Body of pancreas (tissue), 4 donors: ENCODE measurements around the gene KLHDC10. TPM values are rescaled to one million over a fixed set of nuclear protein-coding genes. Genes with fewer than 3 reads are reported as not detected.
A peak's percentile ranks its signal among the peaks of the same experiment; 100 is the strongest.

ENCODE experiments used
- ATAC-seq: fragments of 150-250 bp; one replicate; pipeline ENCODE4 v1.9.1; 2016
- DNase-seq, 4 donors: peaks; one replicate each; pipeline ENCODE4 v3.0.0-alpha.2; 2019
- H3K27ac ChIP-seq, 4 donors: fragments of 200-600 bp; sonication (generic); 1 replicate in 3 of 4; 2 replicates in 1 of 4; pipeline versions ENCODE4 v1.5.1 to v1.6.1; 2016 to 2019; ENCODE audit warnings: mild to moderate bottlenecking in 1 of 4, mixed read lengths in 1 of 4, moderate library complexity in 1 of 4
- H3K27me3 ChIP-seq, 2 donors: fragments of 200-600 bp; sonication (generic); one replicate each; pipeline ENCODE4 v1.6.0; 2016; ENCODE audit warnings: mild to moderate bottlenecking in 1 of 2
- H3K36me3 ChIP-seq, 2 donors: fragments of 200-600 bp; sonication (generic); replicated peaks in 1 of 2; 2 replicates each; pipeline ENCODE4 v1.5.1; 2016; ENCODE audit warnings: low read depth in 2 of 2; ENCODE audit not compliant: insufficient read depth in 1 of 2
- H3K4me1 ChIP-seq: fragments of 200-600 bp; sonication (generic); one replicate; pipeline ENCODE4 v1.6.0; 2016
- H3K4me3 ChIP-seq, 2 donors: fragments of 200-600 bp; sonication (generic); 1 replicate in 1 of 2; 2 replicates in 1 of 2; pipeline ENCODE4 v1.5.1; 2016 to 2019
- H3K9me3 ChIP-seq, 3 donors: fragments of 200-600 bp; sonication (generic); 1 replicate in 2 of 3; 2 replicates in 1 of 3; pipeline ENCODE4 v1.5.1; 2016
- POLR2A ChIP-seq, 3 donors: fragments of 450-650 bp; IDR thresholded peaks; one replicate each; pipeline ENCODE4 v1.6.1; 2016; ENCODE audit warnings: antibody characterized with exemption in 3 of 3, mild to moderate bottlenecking in 2 of 3
- whole genome bisulfite sequencing, 2 donors: methylation state at CpG; one replicate each; pipeline ENCODE4 v1.1.5; 2017; 5-methylcytosine and 5-hydroxymethylcytosine counted together
- intact Hi-C: fragments of 100-400 bp; cut with DNase I; formaldehyde crosslinking; loops from one replicate; pipeline ENCODE4 v1.15.1; 2023
- total RNA-seq, 2 donors: library from RNA; depleted of rRNA; stranded (reverse); fragments of >200 nt; gene quantifications; one replicate each; pipeline ENCODE4 v1.1.0, GENCODE V29; 2016
- TF ChIP-seq, protein P1 (sequence below), 7 experiments: fragments of 450-650 bp in 4 of 7; fragments of 200-600 bp in 3 of 7; sonication (generic) in 3 of 7; IDR thresholded peaks; one replicate each; pipeline ENCODE4 v1.5.1; 2016 to 2019; ENCODE audit warnings: antibody characterized with exemption in 7 of 7

Gene KLHDC10
- total RNA-seq, 2 donors from 2014 or later, result 10.5 to 15.6 TPM

DNA sequence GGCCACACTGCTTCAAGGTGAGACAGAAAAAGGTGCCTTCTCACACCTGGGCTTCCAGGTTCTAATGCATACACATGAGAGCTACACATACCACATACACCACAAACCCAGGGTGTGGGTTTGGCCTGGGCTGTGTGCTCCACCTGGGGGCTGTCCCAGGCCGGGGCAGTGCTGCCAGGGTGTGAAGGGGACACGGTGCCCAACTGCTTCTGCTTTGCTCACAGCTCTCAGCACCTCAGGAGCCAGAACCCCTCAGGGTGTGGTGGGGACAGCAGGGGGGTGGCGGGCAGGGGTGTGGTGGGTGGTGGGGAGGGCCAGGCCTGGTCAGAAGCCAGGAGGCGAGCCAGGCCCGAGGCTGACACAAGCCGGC lies 83.8 kb downstream of the KLHDC10 start:
- Histone ChIP-seq H3K27ac (peak overlapping the region; percentile 60 to 78 (median 66)), H3K27me3 (no peaks in the 10 kb centered on the region), H3K36me3 (no peaks in the 10 kb centered on the region), H3K4me3 (no peak overlapping the region), H3K4me1 (peaks cover 33% of the 10 kb centered on the region), H3K9me3 (no peaks in the 10 kb centered on the region)
- peak in 1 of 4 donors; percentile 68 for DNase-seq
- 14% methylated on average over 6 of the region's 6 CpGs; no CpG with 5 or more reads in 1 of the 2 donors for WGBS, 2 donors
- intact Hi-C loops, result no loop called here
- peak; percentile 70 for ATAC-seq
- TF ChIP-seq POLR2A (IDR thresholded peaks at IDR 0.05), result no peak
- TF ChIP-seq, protein P1, sequence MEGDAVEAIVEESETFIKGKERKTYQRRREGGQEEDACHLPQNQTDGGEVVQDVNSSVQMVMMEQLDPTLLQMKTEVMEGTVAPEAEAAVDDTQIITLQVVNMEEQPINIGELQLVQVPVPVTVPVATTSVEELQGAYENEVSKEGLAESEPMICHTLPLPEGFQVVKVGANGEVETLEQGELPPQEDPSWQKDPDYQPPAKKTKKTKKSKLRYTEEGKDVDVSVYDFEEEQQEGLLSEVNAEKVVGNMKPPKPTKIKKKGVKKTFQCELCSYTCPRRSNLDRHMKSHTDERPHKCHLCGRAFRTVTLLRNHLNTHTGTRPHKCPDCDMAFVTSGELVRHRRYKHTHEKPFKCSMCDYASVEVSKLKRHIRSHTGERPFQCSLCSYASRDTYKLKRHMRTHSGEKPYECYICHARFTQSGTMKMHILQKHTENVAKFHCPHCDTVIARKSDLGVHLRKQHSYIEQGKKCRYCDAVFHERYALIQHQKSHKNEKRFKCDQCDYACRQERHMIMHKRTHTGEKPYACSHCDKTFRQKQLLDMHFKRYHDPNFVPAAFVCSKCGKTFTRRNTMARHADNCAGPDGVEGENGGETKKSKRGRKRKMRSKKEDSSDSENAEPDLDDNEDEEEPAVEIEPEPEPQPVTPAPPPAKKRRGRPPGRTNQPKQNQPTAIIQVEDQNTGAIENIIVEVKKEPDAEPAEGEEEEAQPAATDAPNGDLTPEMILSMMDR (IDR thresholded peaks at IDR 0.05), result peak in 3 of 7 experiments; percentile 10 to 43 (median 29)

GRCh38 chr7:130154501-130155317 lies 84.4 kb downstream of the KLHDC10 start:
- peaks cover 28% of the 10 kb centered on the region for H3K4me1 ChIP-seq
- no peaks in the 10 kb centered on the region for H3K27me3 ChIP-seq
- H3K4me3 ChIP-seq, result no peak overlapping the region
- H3K36me3 ChIP-seq, result no peaks in the 10 kb centered on the region
- H3K27ac ChIP-seq, result peak overlapping the region; percentile 60 to 78 (median 66)
- intact Hi-C loops, result no loop called here
- DNase-seq (peak; percentile 68 to 91 (median 85)), ATAC-seq (peak; percentile 76)
- 39 to 77% methylated on average over 4 to 31 of the region's 31 CpGs for WGBS, 2 donors
- no peaks in the 10 kb centered on the region for H3K9me3 ChIP-seq
- TF ChIP-seq, protein P1 (IDR thresholded peaks at IDR 0.05), result no peak
- peak in 1 of 3 donors; percentile 14 for TF ChIP-seq POLR2A (IDR thresholded peaks at IDR 0.05)

DNA sequence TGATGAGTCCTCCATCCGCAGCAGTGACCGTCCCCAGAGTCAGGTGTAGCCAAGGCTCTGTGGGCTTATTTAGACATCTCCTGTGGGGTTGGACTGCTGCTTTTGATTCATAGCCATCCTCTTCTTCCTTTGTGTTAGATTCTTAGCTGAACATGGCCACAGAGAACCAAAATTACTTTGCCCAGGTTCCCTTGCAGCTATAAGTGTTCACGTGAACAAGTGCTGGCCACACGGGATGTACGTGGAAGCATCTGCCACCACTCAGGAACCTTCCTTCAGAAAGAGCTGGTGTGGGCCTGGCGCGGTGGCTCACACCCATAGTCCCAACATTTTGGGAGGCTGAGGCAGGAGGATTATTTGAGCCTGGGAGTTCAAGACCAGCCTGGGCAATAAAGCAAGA lies 85.8 kb downstream of the KLHDC10 start:
- no peak for TF ChIP-seq POLR2A (IDR thresholded peaks at IDR 0.05)
- TF ChIP-seq, protein P1 (IDR thresholded peaks at IDR 0.05), result no peak
- H3K27ac ChIP-seq, result no peak overlapping the region
- DNase-seq, result no peak
- H3K4me1 ChIP-seq, result peaks cover 20% of the 10 kb centered on the region
- WGBS, 2 donors, result 98 to 99% methylated on average over 7 of the region's 7 CpGs
- intact Hi-C loops, result no loop called here
- ATAC-seq, result no peak
- H3K9me3 ChIP-seq, result no peaks in the 10 kb centered on the region
- no peaks in the 10 kb centered on the region for H3K27me3 ChIP-seq
- no peaks in the 10 kb centered on the region for H3K36me3 ChIP-seq
- H3K4me3 ChIP-seq, result no peak overlapping the region

DNA sequence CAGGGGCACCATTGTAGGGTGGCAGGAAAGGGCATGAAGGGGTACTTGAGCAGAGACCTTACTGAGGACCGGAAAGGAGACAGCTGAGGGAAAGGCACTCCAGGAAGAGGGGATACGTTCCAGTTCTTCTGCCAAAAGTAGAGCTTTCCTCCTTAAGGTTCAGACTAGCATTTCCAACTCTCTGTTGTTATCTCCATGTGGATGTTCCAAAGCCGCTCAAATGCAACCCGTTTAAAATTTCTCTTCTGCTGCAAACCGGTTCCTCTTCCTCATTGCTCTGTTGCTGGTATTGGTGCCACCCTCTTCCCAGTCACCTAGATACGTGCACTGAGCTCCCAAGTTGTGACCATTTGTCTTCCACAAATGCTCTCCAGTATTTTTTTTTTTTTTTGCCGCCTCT lies 87.4 kb downstream of the KLHDC10 start:
- 89 to 97% methylated on average over 7 of the region's 7 CpGs for WGBS, 2 donors
- Histone ChIP-seq H3K27ac (no peak overlapping the region), H3K4me3 (no peak overlapping the region), H3K4me1 (peaks cover 20% of the 10 kb centered on the region), H3K9me3 (no peaks in the 10 kb centered on the region), H3K27me3 (no peaks in the 10 kb centered on the region), H3K36me3 (peaks cover 0 to 5% of the 10 kb centered on the region in 2 donors)
- intact Hi-C loops, result no loop called here
- ATAC-seq (no peak), DNase-seq (no peak)
- no peak for TF ChIP-seq POLR2A (IDR thresholded peaks at IDR 0.05)
- TF ChIP-seq, protein P1 (IDR thresholded peaks at IDR 0.05), result no peak
